ENCODE results near the gene ARHGEF2. TPM values are rescaled to one million over a fixed set of nuclear protein-coding genes. Genes with fewer than 3 reads are reported as not detected.

ARHGEF2 gene
- total RNA-seq, 3 donors from 2014 or later = 79.7 to 132 (median 90.5) TPM

DNA sequence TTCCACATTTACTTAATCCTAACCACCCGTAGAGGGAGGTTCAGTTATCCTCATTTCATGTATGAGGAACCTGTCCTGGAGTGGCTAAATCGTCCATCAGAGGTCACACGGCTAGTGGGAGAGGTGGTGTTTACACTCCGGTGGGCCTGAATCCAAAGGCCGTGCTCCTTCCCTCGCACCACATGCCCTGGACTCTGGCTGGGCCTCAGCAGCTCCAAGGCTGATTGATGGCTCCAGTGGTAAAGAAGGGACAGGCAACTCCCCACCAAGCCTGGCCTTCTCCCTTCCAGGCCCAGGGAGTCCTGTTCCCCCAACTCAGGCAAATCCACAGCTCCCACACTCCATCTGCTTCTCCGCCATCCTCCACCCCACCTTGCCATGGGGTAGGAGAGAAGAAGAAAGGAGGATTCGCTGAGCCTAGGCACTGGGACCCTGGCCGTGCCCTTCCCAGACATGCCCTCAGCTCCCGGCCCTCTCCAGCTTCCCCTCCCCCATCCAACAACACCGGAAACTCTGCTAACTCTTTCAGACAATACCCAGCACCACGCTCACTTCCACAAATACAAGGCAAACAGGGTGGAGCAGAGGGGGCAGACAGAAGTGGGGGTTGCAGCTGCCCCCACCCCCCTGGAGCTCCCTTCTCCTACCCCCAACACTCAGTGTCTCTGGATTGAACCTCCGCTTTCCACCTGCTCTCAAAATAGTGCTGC lies 10.9 kb downstream of the ARHGEF2 start:
- Histone ChIP-seq H3K4me3 (no peak overlapping the region), H3K9me3 (no peaks in the 10 kb centered on the region), H3K36me3 (ENCODE audit: low read depth) (peaks cover 10% of the 10 kb centered on the region), H3K4me1 (ENCODE audit: low read depth) (peaks cover 23% of the 10 kb centered on the region)
- ATAC-seq (peak; percentile 22), DNase-seq (no peak)
- TF ChIP-seq, protein P1, sequence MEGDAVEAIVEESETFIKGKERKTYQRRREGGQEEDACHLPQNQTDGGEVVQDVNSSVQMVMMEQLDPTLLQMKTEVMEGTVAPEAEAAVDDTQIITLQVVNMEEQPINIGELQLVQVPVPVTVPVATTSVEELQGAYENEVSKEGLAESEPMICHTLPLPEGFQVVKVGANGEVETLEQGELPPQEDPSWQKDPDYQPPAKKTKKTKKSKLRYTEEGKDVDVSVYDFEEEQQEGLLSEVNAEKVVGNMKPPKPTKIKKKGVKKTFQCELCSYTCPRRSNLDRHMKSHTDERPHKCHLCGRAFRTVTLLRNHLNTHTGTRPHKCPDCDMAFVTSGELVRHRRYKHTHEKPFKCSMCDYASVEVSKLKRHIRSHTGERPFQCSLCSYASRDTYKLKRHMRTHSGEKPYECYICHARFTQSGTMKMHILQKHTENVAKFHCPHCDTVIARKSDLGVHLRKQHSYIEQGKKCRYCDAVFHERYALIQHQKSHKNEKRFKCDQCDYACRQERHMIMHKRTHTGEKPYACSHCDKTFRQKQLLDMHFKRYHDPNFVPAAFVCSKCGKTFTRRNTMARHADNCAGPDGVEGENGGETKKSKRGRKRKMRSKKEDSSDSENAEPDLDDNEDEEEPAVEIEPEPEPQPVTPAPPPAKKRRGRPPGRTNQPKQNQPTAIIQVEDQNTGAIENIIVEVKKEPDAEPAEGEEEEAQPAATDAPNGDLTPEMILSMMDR (IDR thresholded peaks at IDR 0.05) = no peak
- intact Hi-C loops (cut with DNase I, micrococcal nuclease) = no loop called here

DNA sequence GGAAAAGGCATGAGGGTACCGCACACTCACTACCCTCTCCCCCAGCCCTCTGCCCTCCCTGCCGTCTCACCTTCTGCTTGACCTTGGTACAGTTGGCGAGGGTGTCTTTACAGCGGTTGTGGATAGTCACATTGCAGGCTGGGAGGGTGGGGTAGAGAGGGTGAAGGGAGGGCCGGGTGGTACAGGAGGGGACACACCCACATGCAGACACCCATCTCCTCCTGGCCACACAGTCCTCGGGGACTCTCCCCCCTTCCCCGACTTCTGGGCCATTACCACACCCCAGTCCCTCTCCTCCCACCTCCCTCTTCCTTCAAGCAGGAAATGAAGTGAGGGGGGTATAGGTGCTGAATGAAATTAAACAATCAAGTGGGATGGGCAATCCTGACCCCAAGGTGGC lies 11.6 kb downstream of the ARHGEF2 start:
- peaks cover 10% of the 10 kb centered on the region for H3K36me3 ChIP-seq (ENCODE audit: low read depth)
- intact Hi-C loops (cut with DNase I, micrococcal nuclease) = no loop called here
- no peak overlapping the region for H3K4me3 ChIP-seq
- TF ChIP-seq, protein P1 (IDR thresholded peaks at IDR 0.05) = no peak
- DNase-seq = no peak
- H3K9me3 ChIP-seq = no peaks in the 10 kb centered on the region
- H3K4me1 ChIP-seq (ENCODE audit: low read depth) = peaks cover 25% of the 10 kb centered on the region
- no peak for ATAC-seq

DNA sequence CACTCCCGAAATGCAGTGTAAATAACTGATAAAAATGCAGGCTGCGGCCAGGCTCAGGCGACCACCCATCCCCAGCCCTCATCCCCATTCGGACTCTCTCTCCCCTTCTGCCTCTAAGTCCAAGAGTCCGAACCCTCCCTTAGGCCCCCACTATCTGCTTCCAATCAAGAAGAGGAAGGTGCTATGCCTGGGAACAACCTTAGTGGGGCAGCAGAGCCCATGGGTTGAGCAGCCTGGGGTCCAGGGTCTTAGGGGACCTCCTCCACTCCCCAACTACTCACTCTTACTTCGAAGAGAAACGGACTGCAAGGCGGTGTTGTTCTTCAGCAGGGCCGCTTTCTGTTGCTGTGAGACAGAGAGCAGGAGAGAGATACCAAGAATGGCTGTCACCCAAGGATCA lies 12.2 kb downstream of the ARHGEF2 start:
- intact Hi-C loops (cut with DNase I, micrococcal nuclease) = no loop called here

DNA sequence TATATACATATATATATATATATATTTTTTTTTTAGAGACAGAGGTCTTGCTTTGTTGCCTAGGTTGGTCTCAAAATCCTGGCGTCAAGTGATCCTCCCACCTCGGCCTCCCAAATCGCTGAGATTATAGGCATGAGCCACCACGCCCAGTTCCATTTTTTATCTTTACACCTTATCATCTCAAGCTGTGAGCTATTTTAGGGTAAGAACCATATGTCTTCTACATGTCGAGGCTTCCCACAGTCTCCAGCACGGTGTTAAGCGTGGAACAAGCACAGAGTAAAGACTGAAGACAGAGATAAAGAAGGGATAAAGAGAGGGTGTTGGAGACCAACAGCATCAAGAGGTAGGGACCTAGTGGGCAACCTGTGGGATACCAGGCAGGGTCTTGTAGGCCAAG lies 14.2 kb downstream of the ARHGEF2 start:
- no peak overlapping the region for H3K4me3 ChIP-seq
- peaks cover 9% of the 10 kb centered on the region for H3K4me1 ChIP-seq (ENCODE audit: low read depth)
- no peaks in the 10 kb centered on the region for H3K9me3 ChIP-seq
- DNase-seq (no peak), ATAC-seq (no peak)
- H3K36me3 ChIP-seq (ENCODE audit: low read depth) = peaks cover 13% of the 10 kb centered on the region
- TF ChIP-seq, protein P1 (IDR thresholded peaks at IDR 0.05) = no peak
- intact Hi-C loops (cut with DNase I, micrococcal nuclease) = no loop called here

More for the DNA sequence above, 12.2 kb downstream of the ARHGEF2 start:
- peaks cover 25% of the 10 kb centered on the region for H3K4me1 ChIP-seq (ENCODE audit: low read depth)
- TF ChIP-seq, protein P1 (IDR thresholded peaks at IDR 0.05) = no peak
- H3K9me3 ChIP-seq = no peaks in the 10 kb centered on the region
- DNase-seq (no peak), ATAC-seq (no peak)
- H3K4me3 ChIP-seq = no peak overlapping the region
- H3K36me3 ChIP-seq (ENCODE audit: low read depth) = peaks cover 10% of the 10 kb centered on the region

DNA sequence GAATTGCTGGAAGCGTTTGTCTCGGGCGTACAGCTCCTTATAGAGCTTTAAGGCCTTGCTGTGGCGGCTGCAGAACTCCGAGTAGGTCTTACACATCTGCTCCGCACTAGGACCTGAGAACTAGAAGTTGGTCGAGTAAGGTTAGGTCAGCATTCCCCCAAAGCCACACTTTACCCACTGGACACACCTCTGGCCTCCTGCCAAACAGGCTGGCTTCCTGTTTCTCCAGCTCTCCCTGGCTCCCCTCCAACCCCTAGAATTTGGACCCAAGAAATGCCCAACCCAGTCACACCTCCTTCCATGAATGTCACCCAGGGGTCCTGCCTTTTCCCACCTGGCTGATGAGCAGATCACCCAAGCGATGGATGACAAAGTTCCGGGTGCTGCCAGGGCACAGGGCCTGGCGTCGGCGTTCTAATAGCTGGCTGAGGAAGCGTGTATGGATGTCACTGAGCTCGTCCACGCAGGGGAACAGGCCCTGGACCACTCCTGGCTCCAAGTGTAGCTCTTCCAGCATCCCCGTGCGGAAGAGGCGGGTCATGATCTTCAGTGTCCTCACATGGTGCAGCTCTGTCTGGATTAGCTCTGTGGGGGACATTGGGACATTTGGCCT lies 15.6 kb downstream of the ARHGEF2 start:
- no peak for ATAC-seq
- TF ChIP-seq, protein P1 (IDR thresholded peaks at IDR 0.05) = no peak
- H3K4me1 ChIP-seq (ENCODE audit: low read depth) = peaks cover 4% of the 10 kb centered on the region
- intact Hi-C loops (cut with DNase I, micrococcal nuclease) = no loop called here
- H3K4me3 ChIP-seq = no peak overlapping the region
- peaks cover 13% of the 10 kb centered on the region for H3K36me3 ChIP-seq (ENCODE audit: low read depth)
- no peaks in the 10 kb centered on the region for H3K9me3 ChIP-seq
- DNase-seq = peak in 1 of 3 donors; percentile 55
